PFSK-1 (cell line): ENCODE results near the gene TMOD2.

ENCODE experiments used
- FOXP2 ChIP-seq: optimal IDR thresholded peaks from 2 replicates; pipeline ENCODE3; 2011; ENCODE audit warnings: borderline replicate concordance, control low read depth, inconsistent platforms; ENCODE audit not compliant: insufficient read depth; ENCODE audit errors: extremely low read length, extremely low read depth
- POLR2AphosphoS5 ChIP-seq: IDR thresholded peaks from 2 replicates; pipeline ENCODE4 v1.6.1; 2012; ENCODE audit warnings: low read depth, mild to moderate bottlenecking, control low read depth, low read length, moderate library complexity
- REST ChIP-seq, 2 experiments: IDR thresholded peaks; 2 replicates each; pipeline versions ENCODE4 v1.6.1 to v1.8.0; 2011 to 2012; ENCODE audit warnings: low read depth in 2 of 2, low read length in 2 of 2, control low read depth in 1 of 2, inconsistent platforms in 1 of 2, mild to moderate bottlenecking in 1 of 2, moderate library complexity in 1 of 2; ENCODE audit not compliant: insufficient read depth in 1 of 2
- SIN3A ChIP-seq: IDR thresholded peaks from 2 replicates; pipeline ENCODE4 v1.6.1; 2012; ENCODE audit warnings: mild to moderate bottlenecking, low read length, moderate library complexity, borderline replicate concordance; ENCODE audit not compliant: insufficient read depth
- TAF1 ChIP-seq: IDR thresholded peaks from 2 replicates; pipeline ENCODE4 v1.6.1; 2012; ENCODE audit warnings: low read length, control low read depth, borderline replicate concordance; ENCODE audit not compliant: insufficient read depth

Gene TMOD2

GRCh38 chr15:51782357-51782896 is 31.0 kb downstream of the TMOD2 start:
- TF ChIP-seq POLR2AphosphoS5 (no peak), FOXP2 (no peak), SIN3A (no peak), TAF1 (no peak), REST (IDR thresholded peaks at IDR 0.05; ENCODE audit: insufficient read depth in 1 of 2, low read depth in 2 of 2, low read length in 2 of 2) (no peak)

- TF ChIP-seq REST (IDR thresholded peaks at IDR 0.05; ENCODE audit: insufficient read depth in 1 of 2, low read depth in 2 of 2, low read length in 2 of 2) (no peak), POLR2AphosphoS5 (no peak), SIN3A (no peak), FOXP2 (no peak), TAF1 (no peak)
Measured at GRCh38 chr15:51783967-51784366, 32.6 kb downstream of the TMOD2 start.

GRCh38 chr15:51793521-51794305 is 42.3 kb downstream of the TMOD2 start:
- TF ChIP-seq TAF1 (no peak), SIN3A (0 out of 2 replicates have a peak, but pooled peaks have one; percentile 13), POLR2AphosphoS5 (no peak), FOXP2 (no peak), REST (IDR thresholded peaks at IDR 0.05; ENCODE audit: insufficient read depth in 1 of 2, low read depth in 2 of 2, low read length in 2 of 2) (no peak)

GRCh38 chr15:51796847-51797401 is 45.5 kb downstream of the TMOD2 start:
- TF ChIP-seq REST (IDR thresholded peaks at IDR 0.05; ENCODE audit: insufficient read depth in 1 of 2, low read depth in 2 of 2, low read length in 2 of 2) (no peak), POLR2AphosphoS5 (no peak)
